Motor neuron (in vitro differentiated cells): ENCODE data around the gene GUSB. TPM values are rescaled to one million over a fixed set of nuclear protein-coding genes. Genes with fewer than 3 reads are reported as not detected.
"Not testable (repeated sequence)": the region's sequence is repeated elsewhere in the genome, so short reads cannot be mapped to it uniquely, and the experiment has no call there.

ENCODE experiments used
- ATAC-seq, 8 experiments: fragments of 200-7000 bp; cut with Tn5 transposase; replicated peaks in 6 of 8; 2 replicates each; pipeline ENCODE4 v1.8.0; 2021; ENCODE audit warnings: mild to moderate bottlenecking in 8 of 8, moderate library complexity in 8 of 8
- H3K27ac ChIP-seq, 2 donors: fragments of 250-450 bp; sonication (Bioruptor Pico); 2 replicates each; pipeline ENCODE4 v1.9.0; 2021; ENCODE audit warnings: antibody characterized with exemption in 2 of 2, mild to moderate bottlenecking in 2 of 2, moderate library complexity in 1 of 2
- H3K4me1 ChIP-seq, 2 donors: fragments of 250-450 bp; sonication (Bioruptor Pico); replicated peaks in 1 of 2; 2 replicates each; pipeline ENCODE4 v1.6.1; 2021; ENCODE audit warnings: antibody characterized with exemption in 2 of 2, mild to moderate bottlenecking in 2 of 2, moderate library complexity in 1 of 2
- H3K4me3 ChIP-seq, 5 donors: fragments of 250-450 bp; sonication (Bioruptor Pico); 2 replicates each; pipeline ENCODE4 v1.9.0; 2021; ENCODE audit warnings: antibody characterized with exemption in 5 of 5, mild to moderate bottlenecking in 5 of 5, moderate library complexity in 4 of 5
- WGBS, 10 experiments: fragments of 450-650 bp; shearing (Covaris generic); methylation state at CpG; one replicate each; pipeline ENCODE4 v1.0.0; 2022; 5-methylcytosine and 5-hydroxymethylcytosine counted together
- in situ Hi-C, 9 experiments: fragments of 400-800 bp; cut with MboI; loops; one replicate each; pipeline ENCODE4 v1.15.0; 2021; ENCODE audit warnings: low sequenced_read_pairs in 9 of 9, low pct_unique_long_range_greater_than_20kb in 2 of 9; ENCODE audit not compliant: unreplicated experiment in 9 of 9
- total RNA-seq, 8 experiments: library from RNA; unstranded; fragments of 300-600 nt; gene quantifications; 2 replicates each; pipeline versions ENCODE4 v1.2.3 to v1.2.4, GENCODE V29; 2022

The GUSB gene
- total RNA-seq, result 10 to 100 TPM in 7 of 8 experiments, 1 to 10 TPM in 1; 9.9 to 48.5 (median 18.0) TPM

- peak; percentile 86 to 98 (median 96) for ATAC-seq
- H3K4me1 ChIP-seq, result peaks cover 11 to 15% of the 10 kb centered on the region in 2 donors
- H3K4me3 ChIP-seq, result peak within 1 kb of the TSS; percentile 66 to 95 (median 77)
- peak within 1 kb of the TSS; percentile 92 to 94 for H3K27ac ChIP-seq
- in situ Hi-C loops, result no loop called here
- WGBS, 10 experiments, result 3 to 100% (median 60%) methylated on average over 1 to 7 of the region's 62 CpGs; no CpG with 5 or more reads in 6 of the 10 experiments
Measured at GRCh38 chr7:65981965-65982792, at the start of gene GUSB. TSS of gene GUSB (minus strand) at chr7:65982213. CDS start at chr7:65982183, 30 bp downstream.

GRCh38 chr7:66028342-66028741 is 46.3 kb upstream of the GUSB start:
- 64 to 100% (median 72%) methylated on average over 1 to 3 of the region's 3 CpGs; no CpG with 5 or more reads in 1 of the 10 experiments for WGBS, 10 experiments
- ATAC-seq, H3K27ac ChIP-seq, H3K4me3 ChIP-seq, in situ Hi-C loops, H3K4me1 ChIP-seq: not testable (repeated sequence)

GRCh38 chr7:66016131-66016461 is 34.1 kb upstream of the GUSB start:
- Histone ChIP-seq H3K4me3 (no peak overlapping the region), H3K4me1 (peaks cover 0 to 2% of the 10 kb centered on the region in 2 donors), H3K27ac (no peak overlapping the region)
- 24 to 100% (median 75%) methylated on average over 1 to 4 of the region's 4 CpGs; no CpG with 5 or more reads in 1 of the 10 experiments for WGBS, 10 experiments
- in situ Hi-C loops, result no loop called here
- ATAC-seq, result no peak

- WGBS, 10 experiments, result 55 to 100% (median 79%) methylated on average over 1 to 8 of the region's 8 CpGs; no CpG with 5 or more reads in 3 of the 10 experiments
- Histone ChIP-seq H3K4me3 (no peak overlapping the region), H3K4me1 (peaks cover 0 to 2% of the 10 kb centered on the region in 2 donors), H3K27ac (no peak overlapping the region)
- ATAC-seq, result no peak
- in situ Hi-C loops, result no loop called here
Measured at GRCh38 chr7:66015440-66016130, 33.6 kb upstream of the GUSB start.

- H3K27ac ChIP-seq, result no peak overlapping the region
- peaks cover 0 to 2% of the 10 kb centered on the region in 2 donors for H3K4me1 ChIP-seq
- in situ Hi-C loops, result no loop called here
- H3K4me3 ChIP-seq, result no peak overlapping the region
- whole genome bisulfite sequencing, 10 experiments, result 0 to 100% (median 58%) methylated on average over 1 to 5 of the region's 5 CpGs; no CpG with 5 or more reads in 1 of the 10 experiments
- peak in 6 of 8 experiments; percentile 31 to 100 (median 91) for ATAC-seq
Measured at GRCh38 chr7:66013938-66014337, 31.9 kb upstream of the GUSB start.

- ATAC-seq, result no peak
- in situ Hi-C loops, result no loop called here
- no peak overlapping the region for H3K4me3 ChIP-seq
- no peaks in the 10 kb centered on the region for H3K4me1 ChIP-seq
- 30 to 100% (median 86%) methylated on average over 1 to 6 of the region's 6 CpGs for WGBS, 10 experiments
- H3K27ac ChIP-seq, result no peak overlapping the region
Measured at GRCh38 chr7:66007232-66007631, 25.2 kb upstream of the GUSB start.

GRCh38 chr7:66005115-66005671 is 23.2 kb upstream of the GUSB start:
- WGBS, 10 experiments, result 0 to 94% (median 70%) methylated on average over 1 to 6 of the region's 8 CpGs; no CpG with 5 or more reads in 1 of the 10 experiments
- H3K4me1 ChIP-seq, in situ Hi-C loops, H3K27ac ChIP-seq, H3K4me3 ChIP-seq, ATAC-seq: not testable (repeated sequence)

GRCh38 chr7:66000823-66001417 is 18.9 kb upstream of the GUSB start:
- peak in 5 of 8 experiments; percentile 36 to 98 (median 94) for ATAC-seq
- H3K27ac ChIP-seq, H3K4me3 ChIP-seq, in situ Hi-C loops, H3K4me1 ChIP-seq: not testable (repeated sequence)
- WGBS, 10 experiments, result no CpG with 5 or more reads among the region's 5 CpGs

GRCh38 chr7:65994984-65995383 is 13.0 kb upstream of the GUSB start:
- ATAC-seq, in situ Hi-C loops, H3K27ac ChIP-seq: not testable (repeated sequence)

GRCh38 chr7:65992526-65992925 is 10.5 kb upstream of the GUSB start:
- in situ Hi-C loops, result no loop called here
- H3K4me3 ChIP-seq, result no peak overlapping the region
- 84 to 100% (median 92%) methylated on average over 1 to 4 of the region's 4 CpGs; no CpG with 5 or more reads in 5 of the 10 experiments for WGBS, 10 experiments
- no peak overlapping the region for H3K27ac ChIP-seq
- peaks cover 5 to 6% of the 10 kb centered on the region in 2 donors for H3K4me1 ChIP-seq
- no peak for ATAC-seq

More at GRCh38 chr7:65994984-65995383, 13.0 kb upstream of the GUSB start:
- WGBS, 10 experiments, result 0% methylated on average over 1 of the region's 1 CpG; no CpG with 5 or more reads in 8 of the 10 experiments
- H3K4me3 ChIP-seq, H3K4me1 ChIP-seq: not testable (repeated sequence)

GRCh38 chr7:65991829-65992228 is 9.8 kb upstream of the GUSB start:
- in situ Hi-C loops, H3K27ac ChIP-seq, ATAC-seq, H3K4me1 ChIP-seq, H3K4me3 ChIP-seq: not testable (repeated sequence)
- WGBS, 10 experiments, result 79 to 100% (median 92%) methylated on average over 1 to 5 of the region's 5 CpGs; no CpG with 5 or more reads in 1 of the 10 experiments

GRCh38 chr7:65989694-65990080 is 7.7 kb upstream of the GUSB start:
- H3K4me1 ChIP-seq, result peaks cover 5 to 6% of the 10 kb centered on the region in 2 donors
- in situ Hi-C loops, result no loop called here
- 0 to 100% (median 25%) methylated on average over 1 to 3 of the region's 3 CpGs; no CpG with 5 or more reads in 3 of the 10 experiments for WGBS, 10 experiments
- H3K4me3 ChIP-seq, result no peak overlapping the region
- H3K27ac ChIP-seq, result no peak overlapping the region
- ATAC-seq, result peak in 3 of 8 experiments; percentile 12 to 43 (median 13)
